HepG2 (cell line): ENCODE data around the gene POP5. TPM values are rescaled to one million over a fixed set of nuclear protein-coding genes. Genes with fewer than 3 reads are reported as not detected.

Experiments
- ATAC-seq: fragments of 200-7000 bp; cut with Tn5 transposase; 3 replicates; pipeline ENCODE4 v1.9.1; 2020; ENCODE audit warnings: mild to moderate bottlenecking, moderate library complexity
- BruUV-seq: library from RNA; stranded (reverse); fragments of 400-500 nt; replicated peaks from 2 replicates; lab custom pipeline; 2021; lab: Mats Ljungman, UMichigan
- CTCF ChIA-PET: fragments of 300-600 bp; formaldehyde crosslinking; extraction: SDS; loops from one replicate; lab custom pipeline; 2021; ENCODE audit warnings: low total read pairs, inconsistent platforms, low intra/inter-chr PET ratio; lab: Yijun Ruan, JAX
- POLR2A ChIA-PET: fragments of 350-600 bp; sonication (Branson Sonifier 250); formaldehyde crosslinking; loops from one replicate; lab custom pipeline; 2020; ENCODE audit warnings: antibody characterized with exemption, inconsistent platforms; lab: Yijun Ruan, JAX
- DNase-seq: peaks from one replicate; pipeline ENCODE4 v3.0.0-alpha.2; 2015; ENCODE audit warnings: low spot score
- FAIRE-seq: peaks from 3 replicates; lab custom pipeline; 2011; peaks lifted over from hg19 to GRCh38; lab: Jason Lieb, UNC
- H2AFZ ChIP-seq: one replicate; pipeline ENCODE4 v1.6.1; 2011; ENCODE audit warnings: low read length, inconsistent platforms
- H3K27ac ChIP-seq: fragments of 300-600 bp; 3 replicates; pipeline ENCODE4 v1.8.0; 2011; ENCODE audit warnings: mixed run types, mild to moderate bottlenecking, mixed read lengths, low read length, inconsistent platforms; ENCODE audit not compliant: insufficient read depth; ENCODE audit errors: extremely low read length
- H3K27me3 ChIP-seq, 2 experiments: fragments of 200-600 bp in 1 of 2; 2 replicates in 1 of 2; 3 replicates in 1 of 2; pipeline versions ENCODE4 v1.6.0 to v1.8.0; 2011; ENCODE audit warnings: low read length in 2 of 2, mild to moderate bottlenecking in 2 of 2, moderate library complexity in 2 of 2, inconsistent platforms in 1 of 2; ENCODE audit not compliant: insufficient read depth in 2 of 2, control insufficient read depth in 1 of 2
- H3K36me3 ChIP-seq, 2 experiments: fragments of 200-600 bp in 1 of 2; replicated peaks in 1 of 2; 2 replicates in 1 of 2; 3 replicates in 1 of 2; pipeline versions ENCODE4 v1.5.1 to v1.8.0; 2011; ENCODE audit warnings: low read length in 2 of 2, inconsistent platforms in 1 of 2; ENCODE audit not compliant: insufficient read depth in 2 of 2, control insufficient read depth in 1 of 2
- H3K4me1 ChIP-seq: 2 replicates; pipeline ENCODE4 v1.5.1; 2012; ENCODE audit warnings: low read length, inconsistent platforms; ENCODE audit not compliant: insufficient read depth
- H3K4me2 ChIP-seq: 2 replicates; pipeline ENCODE4 v1.6.0; 2011; ENCODE audit warnings: low read depth, low read length, inconsistent platforms
- H3K4me3 ChIP-seq, 3 experiments: fragments of 200-600 bp in 1 of 3; sonication (generic), shearing (Covaris generic) in 1 of 3; replicated peaks in 1 of 3; 2 replicates each; pipeline ENCODE4 v1.5.1; 2011 to 2016; ENCODE audit warnings: low read length in 3 of 3, inconsistent platforms in 2 of 3, low read depth in 2 of 3, mild to moderate bottlenecking in 2 of 3, control low read depth in 1 of 3, mixed read lengths in 1 of 3; ENCODE audit not compliant: insufficient read depth in 1 of 3
- H3K79me2 ChIP-seq: one replicate; pipeline ENCODE4 v1.6.1; 2011; ENCODE audit warnings: low read length, inconsistent platforms; ENCODE audit not compliant: insufficient read depth
- H3K9ac ChIP-seq: 2 replicates; pipeline ENCODE4 v1.6.0; 2011; ENCODE audit warnings: mild to moderate bottlenecking, low read depth, low read length, inconsistent platforms; ENCODE audit not compliant: insufficient read depth
- H3K9me3 ChIP-seq: 2 replicates; pipeline ENCODE4 v1.5.1; 2012; ENCODE audit warnings: mild to moderate bottlenecking, low read length
- H4K20me1 ChIP-seq: 2 replicates; pipeline ENCODE4 v1.6.0; 2011; ENCODE audit warnings: inconsistent platforms, mild to moderate bottlenecking, low read length, moderate library complexity; ENCODE audit not compliant: insufficient read depth
- CTCF ChIP-seq: sonication (generic); formaldehyde crosslinking; IDR thresholded peaks from 2 replicates; pipeline ENCODE4 v1.5.0; 2020; ENCODE audit warnings: mild to moderate bottlenecking, missing genetic modification reagents, moderate library complexity
- PAF1 ChIP-seq: IDR thresholded peaks from 2 replicates; pipeline ENCODE4 v1.6.1; 2016; ENCODE audit warnings: missing genetic modification reagents, missing compliant biosample characterization
- TBL1XR1 ChIP-seq: fragments of 150-350 bp; IDR thresholded peaks from 2 replicates; pipeline ENCODE4 v1.6.1; 2014; ENCODE audit warnings: borderline replicate concordance, low read length; ENCODE audit not compliant: partially characterized antibody
- ZNF121 ChIP-seq: sonication (generic); formaldehyde crosslinking; IDR thresholded peaks from 2 replicates; pipeline ENCODE4 v1.5.0; 2020; ENCODE audit warnings: mild to moderate bottlenecking, missing genetic modification reagents
- ZNF224 ChIP-seq: sonication (generic); formaldehyde crosslinking; IDR thresholded peaks from 2 replicates; pipeline ENCODE4 v1.5.0; 2020; ENCODE audit warnings: mild to moderate bottlenecking, missing genetic modification reagents
- ZNF629 ChIP-seq: sonication (generic); formaldehyde crosslinking; conservative IDR thresholded peaks from 2 replicates; pipeline ENCODE4 v1.5.0; 2020; ENCODE audit warnings: missing genetic modification reagents
- ZNF770 ChIP-seq: sonication (generic); formaldehyde crosslinking; IDR thresholded peaks from 2 replicates; pipeline ENCODE4 v1.5.0; 2020; ENCODE audit warnings: mild to moderate bottlenecking, missing genetic modification reagents
- whole genome bisulfite sequencing: methylation state at CpG from one replicate; pipeline ENCODE4 v1.1.6; 2017; ENCODE audit warnings: low lambda C conversion rate; 5-methylcytosine and 5-hydroxymethylcytosine counted together
- in situ Hi-C: cut with HindIII; loops from 2 replicates; pipeline ENCODE4 v1.10.0; 2017; ENCODE audit warnings: low pct_unique_long_range_greater_than_20kb; ENCODE audit not compliant: extremely low pct_ligation_motif_present
- intact Hi-C: fragments of 100-400 bp; cut with micrococcal nuclease; formaldehyde crosslinking; loops from one replicate; pipeline ENCODE4 v1.10.0; 2022; ENCODE audit not compliant: unreplicated experiment
- polyA plus RNA-seq, 8 experiments: library from polyadenylated mRNA; depleted of rRNA in 3 of 8; stranded (reverse) in 7 of 8; unstranded in 1 of 8; fragments of >200 nt; fragmentation: Illumina TruSeq in 4 of 8; extraction: Trizol in 4 of 8; gene quantifications; 2 replicates each; pipeline versions ENCODE4 v1.2.1 to v1.2.3, GENCODE V29; 2011 to 2016; ENCODE audit warnings: low read depth in 4 of 8, missing spikeins in 1 of 8, mixed read lengths in 1 of 8; ENCODE audit not compliant: insufficient read depth in 1 of 8
- total RNA-seq, 5 experiments: library from RNA; depleted of rRNA; stranded (reverse); fragments of >200 nt; fragmentation: Illumina TruSeq; extraction: Trizol; gene quantifications; 2 replicates each; pipeline ENCODE4 v1.2.3, GENCODE V29; 2016; ENCODE audit warnings: low read depth in 1 of 5

The POP5 gene
- total and polyA plus RNA-seq, 2 of the 13 experiments (the other 11 are each of a cell fraction or from before 2014, with no cell fraction given): 45.6 to 61.3 TPM

- H3K27ac ChIP-seq: no peak overlapping the region
- no peaks in the 10 kb centered on the region for H3K79me2 ChIP-seq
- ATAC-seq: no peak
- POLR2A ChIA-PET: no interaction called here
- H3K36me3 ChIP-seq: no peaks in the 10 kb centered on the region
- TF ChIP-seq ZNF629 (CRISPR knock-in tag) (peak; percentile 84), ZNF770 (CRISPR knock-in tag) (peak; percentile 50; the same call in 1 of the 2 replicates), CTCF (CRISPR knock-in tag) (0 out of 2 replicates have a peak, but pooled peaks have one; percentile 7), ZNF121 (CRISPR knock-in tag) (peak; percentile 78), TBL1XR1 (no peak), ZNF224 (CRISPR knock-in tag) (no peak), PAF1 (CRISPR knock-in tag) (no peak)
- TF ChIP-seq, all 625 proteins: peak for 4
- no peak overlapping the region for H2AFZ ChIP-seq
- CTCF ChIA-PET: no interaction called here
- DNase-seq (no peak), FAIRE-seq (no peak)
- no peaks in the 10 kb centered on the region for H4K20me1 ChIP-seq
- no TSS peak for BruUV-seq
- intact Hi-C loops: no loop called here
- H3K27me3 ChIP-seq: peaks cover 0 to 29% of the 10 kb centered on the region in 2 experiments; a peak in 4 of 5 replicates
- no peak overlapping the region for H3K9ac ChIP-seq
- 78% methylated on average over 21 of the region's 26 CpGs for WGBS
- in situ Hi-C loops: no loop called here
- no peak overlapping the region for H3K4me3 ChIP-seq
- no peaks in the 10 kb centered on the region for H3K9me3 ChIP-seq
- peaks cover 10% of the 10 kb centered on the region; the same call in 1 of the 2 replicates for H3K4me1 ChIP-seq
- H3K4me2 ChIP-seq: no peak overlapping the region
Measured at GRCh38 chr12:120625557-120626419, 44.6 kb upstream of the POP5 start.
